Neutrophil (primary cell): Measurements from ENCODE around the gene PRRX2.

Source experiments
- H3K27ac ChIP-seq: fragments of 200-600 bp; sonication (generic); 2 replicates; pipeline ENCODE4 v1.5.1; 2016; ENCODE audit warnings: mild to moderate bottlenecking, moderate library complexity
- H3K27me3 ChIP-seq: fragments of 200-600 bp; sonication (generic); 2 replicates; pipeline ENCODE4 v1.6.0; 2016; ENCODE audit warnings: mild to moderate bottlenecking
- H3K36me3 ChIP-seq: fragments of 200-600 bp; sonication (generic); 2 replicates; pipeline ENCODE4 v1.5.1; 2017
- H3K4me1 ChIP-seq, 2 experiments: fragments of 200-600 bp in 1 of 2; sonication (generic) in 1 of 2; 1 replicate in 1 of 2; 2 replicates in 1 of 2; pipeline versions ENCODE4 v1.5.1 to v1.6.1; 2013 to 2016; ENCODE audit warnings: low read depth in 1 of 2, low read length in 1 of 2, mild to moderate bottlenecking in 1 of 2, moderate library complexity in 1 of 2; ENCODE audit not compliant: control insufficient read depth in 1 of 2, insufficient read depth in 1 of 2
- H3K4me3 ChIP-seq, 2 experiments: fragments of 200-600 bp in 1 of 2; sonication (generic) in 1 of 2; 1 replicate in 1 of 2; 2 replicates in 1 of 2; pipeline ENCODE4 v1.5.1; 2013 to 2016; ENCODE audit warnings: low read depth in 1 of 2, low read length in 1 of 2, mild to moderate bottlenecking in 1 of 2, moderate library complexity in 1 of 2
- H3K9me3 ChIP-seq: fragments of 200-600 bp; sonication (generic); 2 replicates; pipeline ENCODE4 v1.5.1; 2016
- TF ChIP-seq, protein P1 (sequence below): fragments of 200-600 bp; sonication (generic); IDR thresholded peaks from 2 replicates; pipeline ENCODE4 v1.5.1; 2016; ENCODE audit warnings: antibody characterized with exemption

PRRX2 gene

GRCh38 chr9:129692534-129692933 is 27.1 kb downstream of the PRRX2 start:
- Histone ChIP-seq H3K27me3 (peaks cover 59% of the 10 kb centered on the region), H3K27ac (no peak overlapping the region), H3K4me1 (no peaks in the 10 kb centered on the region), H3K9me3 (no peaks in the 10 kb centered on the region), H3K4me3 (no peak overlapping the region), H3K36me3 (no peaks in the 10 kb centered on the region)
- TF ChIP-seq, protein P1, sequence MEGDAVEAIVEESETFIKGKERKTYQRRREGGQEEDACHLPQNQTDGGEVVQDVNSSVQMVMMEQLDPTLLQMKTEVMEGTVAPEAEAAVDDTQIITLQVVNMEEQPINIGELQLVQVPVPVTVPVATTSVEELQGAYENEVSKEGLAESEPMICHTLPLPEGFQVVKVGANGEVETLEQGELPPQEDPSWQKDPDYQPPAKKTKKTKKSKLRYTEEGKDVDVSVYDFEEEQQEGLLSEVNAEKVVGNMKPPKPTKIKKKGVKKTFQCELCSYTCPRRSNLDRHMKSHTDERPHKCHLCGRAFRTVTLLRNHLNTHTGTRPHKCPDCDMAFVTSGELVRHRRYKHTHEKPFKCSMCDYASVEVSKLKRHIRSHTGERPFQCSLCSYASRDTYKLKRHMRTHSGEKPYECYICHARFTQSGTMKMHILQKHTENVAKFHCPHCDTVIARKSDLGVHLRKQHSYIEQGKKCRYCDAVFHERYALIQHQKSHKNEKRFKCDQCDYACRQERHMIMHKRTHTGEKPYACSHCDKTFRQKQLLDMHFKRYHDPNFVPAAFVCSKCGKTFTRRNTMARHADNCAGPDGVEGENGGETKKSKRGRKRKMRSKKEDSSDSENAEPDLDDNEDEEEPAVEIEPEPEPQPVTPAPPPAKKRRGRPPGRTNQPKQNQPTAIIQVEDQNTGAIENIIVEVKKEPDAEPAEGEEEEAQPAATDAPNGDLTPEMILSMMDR, result no peak

GRCh38 chr9:129693741-129694140 is 28.3 kb downstream of the PRRX2 start:
- Histone ChIP-seq H3K9me3 (no peaks in the 10 kb centered on the region), H3K27ac (no peak overlapping the region), H3K27me3 (peaks cover 66% of the 10 kb centered on the region), H3K4me1 (no peaks in the 10 kb centered on the region), H3K36me3 (no peaks in the 10 kb centered on the region), H3K4me3 (no peak overlapping the region)
- TF ChIP-seq, protein P1, result no peak

GRCh38 chr9:129694243-129694646 is 28.8 kb downstream of the PRRX2 start:
- no peak overlapping the region for H3K27ac ChIP-seq
- H3K27me3 ChIP-seq, result peaks cover 71% of the 10 kb centered on the region
- no peaks in the 10 kb centered on the region for H3K4me1 ChIP-seq
- no peak overlapping the region for H3K4me3 ChIP-seq
- no peaks in the 10 kb centered on the region for H3K9me3 ChIP-seq
- H3K36me3 ChIP-seq, result no peaks in the 10 kb centered on the region
- TF ChIP-seq, protein P1, result no peak

DNA sequence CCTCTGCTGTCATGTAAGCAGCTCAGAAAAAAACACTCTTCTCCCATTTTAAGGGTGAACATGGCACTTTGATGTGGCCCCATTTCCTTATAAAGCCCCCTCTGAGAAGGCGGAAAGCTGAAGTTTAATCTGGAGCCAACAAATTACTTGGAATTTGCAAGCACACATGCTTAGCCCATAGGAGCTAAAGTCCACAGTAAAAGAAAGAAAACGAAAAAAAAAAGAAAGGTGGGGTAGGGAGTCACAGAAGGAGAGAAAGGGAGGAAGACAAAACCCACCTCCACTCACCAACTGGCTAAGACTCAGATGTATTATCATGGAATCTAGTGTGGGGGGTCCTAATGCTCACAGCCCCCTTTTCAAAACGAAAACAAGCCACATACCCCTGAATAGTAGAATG is 30.4 kb downstream of the PRRX2 start:
- Histone ChIP-seq H3K27ac (no peak overlapping the region), H3K9me3 (no peaks in the 10 kb centered on the region), H3K36me3 (no peaks in the 10 kb centered on the region), H3K4me1 (no peaks in the 10 kb centered on the region), H3K27me3 (peaks cover 88% of the 10 kb centered on the region), H3K4me3 (no peak overlapping the region)
- TF ChIP-seq, protein P1, result no peak

GRCh38 chr9:129696944-129697655 is 31.7 kb downstream of the PRRX2 start:
- Histone ChIP-seq H3K27me3 (peaks cover 97% of the 10 kb centered on the region), H3K27ac (no peak overlapping the region), H3K4me1 (no peaks in the 10 kb centered on the region), H3K9me3 (no peaks in the 10 kb centered on the region), H3K4me3 (no peak overlapping the region), H3K36me3 (no peaks in the 10 kb centered on the region)
- TF ChIP-seq, protein P1, result no peak
